OCI-LY1 (cell line): ENCODE data around the gene HS3ST1.

Source experiments
- H2AFZ ChIP-seq: fragments of 200-600 bp; sonication (generic), shearing (Covaris generic); 2 replicates; pipeline ENCODE4 v1.6.0; 2014; ENCODE audit warnings: antibody characterized with exemption, mild to moderate bottlenecking, low read length
- H3F3A ChIP-seq: fragments of 200-600 bp; sonication (generic), shearing (Covaris generic); 2 replicates; pipeline ENCODE4 v1.6.0; 2014; ENCODE audit warnings: mild to moderate bottlenecking, antibody characterized with exemption, low read length, moderate library complexity; ENCODE audit not compliant: insufficient read depth
- H3K27ac ChIP-seq: fragments of 200-600 bp; sonication (generic); 2 replicates; pipeline ENCODE4 v1.5.1; 2014; ENCODE audit warnings: low read length, mixed run types, mild to moderate bottlenecking, low read depth; ENCODE audit not compliant: poor library complexity, severe bottlenecking
- H3K27me3 ChIP-seq: fragments of 200-600 bp; sonication (generic); 2 replicates; pipeline ENCODE4 v1.6.0; 2014; ENCODE audit warnings: antibody characterized with exemption, mild to moderate bottlenecking, low read length, moderate library complexity; ENCODE audit not compliant: insufficient read depth
- H3K36me3 ChIP-seq: fragments of 200-600 bp; sonication (generic); 2 replicates; pipeline ENCODE4 v1.6.1; 2014; ENCODE audit warnings: mild to moderate bottlenecking, antibody characterized with exemption, low read length, moderate library complexity, mixed read lengths; ENCODE audit not compliant: insufficient read depth
- H3K4me1 ChIP-seq: fragments of 200-600 bp; sonication (generic); 2 replicates; pipeline ENCODE4 v1.5.1; 2014; ENCODE audit warnings: mild to moderate bottlenecking, low read length, moderate library complexity; ENCODE audit not compliant: insufficient read depth, severe bottlenecking
- H3K4me2 ChIP-seq: fragments of 200-600 bp; sonication (generic), shearing (Covaris generic); 2 replicates; pipeline ENCODE4 v1.6.1; 2014; ENCODE audit warnings: low read length
- H3K4me3 ChIP-seq: fragments of 200-600 bp; sonication (generic); 2 replicates; pipeline ENCODE4 v1.5.1; 2014; ENCODE audit warnings: low read length, low read depth, mild to moderate bottlenecking, mixed read lengths; ENCODE audit not compliant: poor library complexity, severe bottlenecking
- H3K79me2 ChIP-seq: fragments of 200-600 bp; shearing (Covaris generic); 2 replicates; pipeline ENCODE4 v1.6.1; 2016; ENCODE audit warnings: mixed run types, low read length, mixed read lengths; ENCODE audit not compliant: insufficient read depth
- H3K9ac ChIP-seq: fragments of 200-600 bp; sonication (generic), shearing (Covaris generic); 2 replicates; pipeline ENCODE4 v1.6.1; 2014; ENCODE audit warnings: mild to moderate bottlenecking, low read length, mixed read lengths
- H3K9me2 ChIP-seq: fragments of 200-600 bp; sonication (generic), shearing (Covaris generic); 2 replicates; pipeline ENCODE4 v1.6.1; 2014; ENCODE audit warnings: low read depth, mild to moderate bottlenecking, low read length, mixed read lengths
- H3K9me3 ChIP-seq: fragments of 200-600 bp; shearing (Covaris generic); 2 replicates; pipeline ENCODE4 v1.6.1; 2014; ENCODE audit warnings: low read length, mixed read lengths
- H4K20me1 ChIP-seq: fragments of 200-600 bp; sonication (generic), shearing (Covaris generic); 2 replicates; pipeline ENCODE4 v1.6.0; 2016; ENCODE audit warnings: mild to moderate bottlenecking, low read length; ENCODE audit not compliant: insufficient read depth
- CTCF ChIP-seq: fragments of 200-600 bp; sonication (generic), shearing (Covaris generic); IDR thresholded peaks from 2 replicates; pipeline ENCODE4 v1.5.1; 2017; ENCODE audit warnings: mild to moderate bottlenecking, antibody characterized with exemption, low read length, moderate library complexity, mixed read lengths
- EZH2 ChIP-seq: fragments of 200-600 bp; sonication (generic), shearing (Covaris generic); IDR thresholded peaks from 2 replicates; pipeline ENCODE4 v1.8.0; 2017; ENCODE audit warnings: borderline replicate concordance, mixed run types, mild to moderate bottlenecking, antibody characterized with exemption, low read length, moderate library complexity, mixed read lengths

The HS3ST1 gene

DNA sequence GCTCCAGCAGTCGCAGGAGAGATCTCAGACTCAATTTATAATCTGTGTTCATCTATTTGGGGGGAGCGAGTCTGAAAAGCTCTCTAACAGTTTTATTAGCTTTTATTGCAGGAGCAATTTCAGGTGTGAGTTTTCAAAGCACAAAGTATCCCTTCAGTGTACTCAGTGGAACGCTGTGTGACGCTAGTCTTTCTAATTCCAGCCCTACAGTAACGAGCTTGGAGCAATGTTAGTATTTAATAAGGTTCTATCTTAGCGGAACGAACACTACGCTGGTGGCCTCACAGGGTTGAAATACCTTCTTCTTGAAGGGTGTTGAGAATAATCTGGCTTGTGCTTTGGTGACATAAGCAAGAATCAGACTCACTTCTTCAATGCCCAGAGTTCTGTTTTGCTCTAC lies 8.4 kb downstream of the HS3ST1 start:
- no peaks in the 10 kb centered on the region for H3K36me3 ChIP-seq
- H3K9me2 ChIP-seq = no peaks in the 10 kb centered on the region
- no peaks in the 10 kb centered on the region for H3F3A ChIP-seq
- no peak overlapping the region for H2AFZ ChIP-seq
- no peaks in the 10 kb centered on the region for H3K4me1 ChIP-seq
- H3K4me3 ChIP-seq = no peak overlapping the region
- H3K4me2 ChIP-seq = no peak overlapping the region
- H3K27ac ChIP-seq = no peak overlapping the region
- no peaks in the 10 kb centered on the region for H3K27me3 ChIP-seq
- no peaks in the 10 kb centered on the region for H4K20me1 ChIP-seq
- no peaks in the 10 kb centered on the region for H3K9me3 ChIP-seq
- H3K79me2 ChIP-seq = no peaks in the 10 kb centered on the region
- no peak overlapping the region for H3K9ac ChIP-seq
- no peak for TF ChIP-seq CTCF
- TF ChIP-seq EZH2 = no peak

DNA sequence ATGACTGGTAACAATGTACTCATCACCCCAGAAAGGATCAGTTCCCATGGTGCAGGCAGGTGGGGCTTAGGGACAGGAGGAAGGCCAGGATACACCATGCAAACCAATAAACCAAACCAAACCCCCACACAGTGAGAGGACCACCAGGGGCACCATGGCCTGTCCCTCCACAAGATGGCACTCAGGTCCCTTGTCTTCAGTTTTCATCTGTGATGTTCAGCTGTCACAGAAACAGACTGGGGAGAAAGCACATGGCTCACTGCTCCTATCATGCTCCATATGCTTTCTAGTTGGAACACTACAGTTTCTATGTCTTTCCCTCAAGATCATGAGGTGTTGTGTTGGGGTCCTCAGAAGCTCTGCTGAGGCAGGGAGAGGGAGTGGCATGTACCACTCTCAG lies 10.1 kb downstream of the HS3ST1 start:
- no peaks in the 10 kb centered on the region for H3K9me2 ChIP-seq
- no peak overlapping the region for H3K27ac ChIP-seq
- H3K27me3 ChIP-seq = no peaks in the 10 kb centered on the region
- no peak for TF ChIP-seq CTCF
- TF ChIP-seq EZH2 = no peak
- no peaks in the 10 kb centered on the region for H3K36me3 ChIP-seq
- no peaks in the 10 kb centered on the region for H3K4me1 ChIP-seq
- no peak overlapping the region for H3K9ac ChIP-seq
- no peak overlapping the region for H3K4me3 ChIP-seq
- no peak overlapping the region for H2AFZ ChIP-seq
- H3F3A ChIP-seq = no peaks in the 10 kb centered on the region
- no peaks in the 10 kb centered on the region for H3K9me3 ChIP-seq
- no peaks in the 10 kb centered on the region for H4K20me1 ChIP-seq
- no peak overlapping the region for H3K4me2 ChIP-seq
- H3K79me2 ChIP-seq = no peaks in the 10 kb centered on the region

- H2AFZ ChIP-seq = no peak overlapping the region
- TF ChIP-seq CTCF (no peak), EZH2 (no peak)
- no peaks in the 10 kb centered on the region for H3K4me1 ChIP-seq
- no peaks in the 10 kb centered on the region for H3K9me2 ChIP-seq
- H3K27me3 ChIP-seq = no peaks in the 10 kb centered on the region
- no peak overlapping the region for H3K4me2 ChIP-seq
- H3K36me3 ChIP-seq = no peaks in the 10 kb centered on the region
- no peak overlapping the region for H3K27ac ChIP-seq
- H3F3A ChIP-seq = no peaks in the 10 kb centered on the region
- no peaks in the 10 kb centered on the region for H3K79me2 ChIP-seq
- H3K4me3 ChIP-seq = no peak overlapping the region
- no peaks in the 10 kb centered on the region for H3K9me3 ChIP-seq
- no peaks in the 10 kb centered on the region for H4K20me1 ChIP-seq
- no peak overlapping the region for H3K9ac ChIP-seq
Observed at GRCh38 chr4:11416767-11417113, 12.0 kb downstream of the HS3ST1 start.
